ENCODE results near the gene SNRK.

- TF ChIP-seq ZBTB26 (CRISPR knock-in tag; IDR thresholded peaks at IDR 0.05; ENCODE audit: borderline replicate concordance) (no peak), ZNF224 (CRISPR knock-in tag; IDR thresholded peaks at IDR 0.05) (no peak), SMC3 (IDR thresholded peaks at IDR 0.05; ENCODE audit: low read length) (no peak), CHD2 (IDR thresholded peaks at IDR 0.05; ENCODE audit: low read depth, low read length) (no peak), ARNTL (CRISPR knock-in tag; IDR thresholded peaks at IDR 0.05) (no peak), ZNF619 (CRISPR knock-in tag; IDR thresholded peaks at IDR 0.05) (no peak), RFX5 (IDR thresholded peaks at IDR 0.05; ENCODE audit: low read depth, low read length) (no peak), RAD21 (CRISPR knock-in tag; IDR thresholded peaks at IDR 0.05) (no peak), ZFX (CRISPR knock-in tag; IDR thresholded peaks at IDR 0.05; ENCODE audit: low read depth) (no peak), ZNF281 (CRISPR knock-in tag; IDR thresholded peaks at IDR 0.05; ENCODE audit: borderline replicate concordance) (no peak), BRCA1 (CRISPR knock-in tag; IDR thresholded peaks at IDR 0.05) (no peak), HDAC6 (IDR thresholded peaks at IDR 0.05; ENCODE audit: low read depth, low read length) (no peak)
Measured at GRCh38 chr3:43330981-43331380, 44.6 kb downstream of the SNRK start.

All from HepG2 (cell line).